ENCODE results near the gene EFNA4.

The EFNA4 gene

DNA sequence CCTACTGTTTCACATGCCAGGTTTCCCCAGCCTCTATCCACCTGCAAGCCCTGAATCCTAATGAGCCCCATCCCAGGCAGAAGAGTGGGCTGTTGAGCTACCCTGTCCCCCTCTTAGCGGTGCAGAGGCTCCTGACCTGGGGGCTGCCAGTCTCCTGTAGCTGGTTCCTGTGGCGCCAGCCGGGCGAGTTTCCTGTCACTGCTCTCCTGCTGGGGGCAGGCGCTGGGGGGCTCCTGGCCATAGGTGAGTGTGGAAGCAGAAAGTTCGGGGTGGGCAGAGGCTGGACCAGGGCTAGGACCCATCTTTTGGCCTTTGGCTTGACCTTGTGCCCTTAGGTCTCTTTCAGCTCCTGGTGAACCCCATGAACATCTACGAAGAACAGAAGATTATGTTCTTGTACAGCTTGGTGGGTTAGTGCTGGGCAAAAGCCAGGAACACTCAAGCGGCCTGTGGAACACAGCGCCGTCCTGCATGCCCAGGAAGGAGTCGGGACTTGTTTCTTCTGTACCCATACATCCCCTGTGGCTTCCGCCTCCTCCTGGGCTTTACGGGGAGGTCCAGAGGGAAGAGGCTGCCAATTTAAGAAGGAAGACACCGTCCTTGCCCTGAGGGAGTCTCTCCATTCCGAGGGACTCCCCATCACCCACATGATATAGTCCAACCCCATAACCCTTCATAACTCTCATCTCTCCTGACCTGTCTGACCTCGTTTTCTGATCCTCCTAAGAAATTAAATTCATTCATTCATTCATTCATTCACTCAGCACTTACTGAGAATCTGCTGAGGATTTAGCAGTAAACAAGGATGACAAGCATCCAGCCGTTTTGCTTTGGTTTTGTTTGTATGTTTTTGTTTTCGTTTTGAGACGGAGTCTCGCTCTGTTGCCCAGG lies 29.0 kb upstream of the EFNA4 start:
- DNase-seq, result no peak

DNA sequence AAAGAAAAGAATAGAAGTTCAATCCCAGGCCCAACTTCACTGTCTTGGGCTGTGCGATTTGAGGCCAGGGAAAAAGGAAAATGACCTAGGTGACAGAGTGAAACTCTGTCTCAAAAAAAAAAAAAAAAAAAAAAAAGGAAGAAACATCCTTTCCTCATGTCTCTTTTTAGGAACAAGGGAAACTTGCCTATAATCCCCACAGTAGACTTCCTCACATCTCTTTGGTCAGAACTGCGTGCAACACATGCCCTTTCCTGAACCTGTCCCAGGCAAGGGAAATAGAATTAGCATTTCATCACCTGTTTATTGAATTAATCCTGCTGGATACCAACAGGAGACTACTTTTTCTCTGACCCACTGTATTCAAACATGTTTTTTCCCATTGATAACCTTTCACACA lies 27.6 kb upstream of the EFNA4 start:
- DNase-seq, result no peak

DNA sequence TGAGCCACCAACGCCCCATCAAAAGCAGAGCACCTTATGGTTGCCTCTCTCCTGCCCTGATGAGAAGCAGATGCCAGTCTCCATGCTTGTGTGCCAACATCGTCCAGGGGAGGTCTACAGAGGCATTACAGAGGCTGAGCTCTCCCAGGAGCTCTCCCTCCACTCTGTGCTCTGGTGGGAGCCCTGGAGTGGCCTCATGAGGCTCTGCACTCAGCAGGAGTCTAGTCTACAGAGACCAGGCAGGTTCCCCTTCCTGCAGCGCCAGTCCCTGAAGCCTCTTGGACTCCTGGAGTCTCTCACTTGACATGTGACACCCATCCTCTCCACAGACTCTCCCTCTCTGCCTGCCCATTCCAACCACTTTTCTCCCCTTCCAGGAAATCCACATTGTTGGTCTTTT lies 26.5 kb upstream of the EFNA4 start:
- DNase-seq, result no peak

- no peak for DNase-seq
These were observed 25.6 kb upstream of the EFNA4 start for GRCh38 chr1:155037851-155038441.

DNA sequence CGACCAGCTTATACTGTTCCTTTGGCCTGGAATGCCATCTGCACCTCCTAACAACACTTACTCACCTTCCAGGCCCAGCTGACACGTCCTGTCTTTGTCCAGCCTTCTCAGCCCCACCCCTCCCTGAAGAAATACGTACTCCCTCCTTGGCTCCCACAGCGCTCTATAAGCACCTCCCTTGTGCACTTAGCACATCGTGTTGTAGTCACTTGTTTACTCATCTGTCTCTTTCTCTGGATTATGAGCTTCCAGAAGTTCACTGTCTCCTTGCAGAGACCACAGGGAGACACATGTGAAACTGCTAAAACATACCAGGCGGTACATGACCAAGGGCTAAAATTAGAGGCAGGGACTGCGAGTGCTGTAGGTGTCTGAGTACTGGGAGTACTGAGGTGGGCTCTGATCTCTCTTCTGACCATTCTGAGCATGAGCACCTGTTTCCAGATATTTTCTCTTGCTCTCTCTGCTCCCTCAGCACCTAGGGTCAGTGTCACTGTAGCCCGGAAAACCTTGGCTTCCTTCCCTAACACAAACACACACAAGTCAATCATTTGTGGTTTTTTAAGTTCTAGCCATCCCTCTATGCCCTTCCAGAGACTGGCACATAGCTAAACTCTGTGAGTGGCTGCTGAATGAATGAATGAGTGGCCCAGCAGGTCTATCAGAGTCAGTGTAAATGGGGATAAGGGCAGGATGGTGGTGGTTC lies 24.8 kb upstream of the EFNA4 start:
- DNase-seq, result no peak

DNA sequence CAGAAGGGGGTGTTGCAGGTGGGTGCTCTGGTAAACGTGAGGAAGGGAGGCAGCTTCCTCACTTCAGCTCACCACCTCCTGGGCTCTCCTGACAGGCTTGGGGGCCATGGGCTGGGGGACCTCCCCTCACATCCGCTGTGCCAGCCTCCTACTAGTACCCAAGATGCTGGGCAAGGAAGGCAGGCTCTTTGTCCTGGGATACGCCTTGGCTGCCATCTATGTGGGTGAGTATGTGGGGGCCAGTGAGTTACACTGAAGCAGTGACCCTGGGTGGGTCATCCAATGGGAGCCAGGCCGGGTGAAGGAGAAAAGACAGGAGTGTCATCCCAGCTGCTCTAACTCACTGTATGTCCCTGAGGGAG lies 24.3 kb upstream of the EFNA4 start:
- no peak for DNase-seq

- DNase-seq, result no peak
These were observed 23.0 kb upstream of the EFNA4 start for GRCh38 chr1:155040358-155041093.

GRCh38 chr1:155042789-155043188 lies 20.8 kb upstream of the EFNA4 start:
- DNase-seq, result no peak

DNA sequence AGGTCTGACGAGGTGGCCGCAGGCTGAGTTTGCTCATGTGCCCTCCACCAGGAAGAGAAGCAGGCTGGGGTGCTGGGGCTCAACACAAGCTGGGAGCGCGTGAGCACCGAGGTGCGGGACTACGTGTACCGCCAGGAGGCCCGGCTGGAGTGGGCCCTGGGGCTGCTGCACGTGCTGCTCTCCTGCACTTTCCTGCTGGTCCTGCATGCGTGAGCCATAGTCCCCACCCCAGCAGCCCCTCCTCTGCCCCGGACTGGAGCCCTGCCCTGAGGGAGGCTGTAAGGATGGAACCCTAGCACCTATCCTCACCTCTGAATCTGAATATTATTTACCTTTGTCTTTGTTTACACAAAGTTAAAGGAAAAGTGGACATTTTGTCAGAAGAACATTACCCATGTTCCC lies 20.2 kb upstream of the EFNA4 start:
- DNase-seq, result no peak

- DNase-seq, result no peak
These were observed 19.7 kb upstream of the EFNA4 start for GRCh38 chr1:155043793-155044192.

GRCh38 chr1:155044365-155044764 lies 19.2 kb upstream of the EFNA4 start:
- DNase-seq, result no peak

DNA sequence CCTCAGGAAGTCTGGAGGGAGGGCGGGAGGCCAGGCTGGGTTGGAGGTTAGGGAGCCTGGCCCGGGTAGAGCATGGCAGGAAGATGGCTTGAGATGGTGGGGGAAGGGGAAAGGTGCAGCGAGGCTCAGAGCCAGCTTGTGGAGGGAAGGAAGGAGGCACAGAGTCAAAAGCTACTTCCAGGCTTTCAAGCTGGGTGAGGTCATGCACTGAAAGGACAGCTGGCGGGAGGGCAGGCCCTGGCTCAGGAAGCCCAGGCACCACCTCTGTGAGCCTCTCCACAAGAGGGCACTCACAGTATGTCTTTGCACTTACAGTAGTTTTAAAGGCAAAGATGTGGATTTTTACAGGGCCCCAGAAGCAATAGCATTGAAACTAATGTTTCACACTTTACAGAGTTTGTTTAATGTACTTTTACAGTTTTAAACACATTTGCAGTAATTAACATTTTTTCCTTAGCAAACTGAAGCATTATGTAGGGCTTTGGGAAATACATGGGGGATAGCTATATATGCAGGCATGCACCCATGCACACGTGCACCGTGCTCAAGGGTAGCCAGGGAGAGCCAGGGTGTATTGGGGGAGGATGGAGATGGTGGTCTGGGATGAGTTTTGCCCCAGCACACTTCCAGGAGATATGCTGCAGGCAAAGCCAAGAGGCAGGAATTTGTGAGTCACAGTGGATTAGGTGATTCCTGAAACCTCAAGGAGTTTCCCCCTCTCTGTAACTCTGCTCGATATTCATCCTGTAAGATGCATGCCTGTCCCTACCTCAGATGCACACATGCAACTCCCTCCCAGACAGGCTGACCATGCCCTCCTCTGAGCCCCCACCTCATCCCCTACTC lies 18.5 kb upstream of the EFNA4 start:
- DNase-seq, result no peak

DNA sequence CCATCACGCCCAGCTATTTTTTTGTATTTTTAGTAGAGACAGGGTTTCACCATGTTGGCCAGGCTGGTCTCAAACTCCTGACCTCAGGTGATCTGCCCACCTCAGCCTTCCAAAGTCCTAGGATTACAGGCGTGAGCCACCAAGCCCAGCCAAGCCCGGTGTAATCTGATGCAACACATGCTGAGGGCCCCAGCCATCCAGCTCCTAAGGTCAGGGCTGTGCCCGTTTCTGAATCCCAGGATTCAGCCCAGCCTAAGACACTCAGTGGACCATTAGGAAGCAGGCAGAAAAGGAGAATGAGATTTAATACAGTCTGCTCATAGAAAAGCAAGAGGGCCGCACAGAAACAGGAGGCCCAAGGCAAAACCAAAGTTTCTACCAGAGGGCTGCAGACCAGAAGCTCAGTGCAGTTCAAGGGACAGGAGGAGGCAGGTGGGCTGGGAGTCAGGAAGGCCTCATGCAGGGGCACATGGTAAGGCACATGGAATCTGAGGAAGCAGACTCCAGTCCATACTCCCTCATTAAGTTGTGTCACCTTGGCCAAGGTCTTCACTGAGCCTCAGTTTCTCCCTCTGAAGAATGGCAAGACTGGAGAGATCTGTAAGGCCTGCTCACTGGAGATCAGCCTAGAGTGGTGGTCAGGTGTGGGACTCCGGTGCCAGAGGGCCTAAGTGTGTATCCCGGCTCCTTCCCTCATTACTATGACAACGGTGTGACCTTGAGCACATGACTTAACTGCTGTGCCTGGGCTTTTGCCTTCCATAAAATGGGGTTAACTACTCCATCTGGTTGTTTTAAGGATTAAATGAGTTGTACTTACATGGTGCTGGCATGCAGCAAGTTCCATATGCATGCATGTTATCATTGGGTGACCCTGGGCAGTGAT lies 14.8 kb upstream of the EFNA4 start:
- DNase-seq, result no peak

DNA sequence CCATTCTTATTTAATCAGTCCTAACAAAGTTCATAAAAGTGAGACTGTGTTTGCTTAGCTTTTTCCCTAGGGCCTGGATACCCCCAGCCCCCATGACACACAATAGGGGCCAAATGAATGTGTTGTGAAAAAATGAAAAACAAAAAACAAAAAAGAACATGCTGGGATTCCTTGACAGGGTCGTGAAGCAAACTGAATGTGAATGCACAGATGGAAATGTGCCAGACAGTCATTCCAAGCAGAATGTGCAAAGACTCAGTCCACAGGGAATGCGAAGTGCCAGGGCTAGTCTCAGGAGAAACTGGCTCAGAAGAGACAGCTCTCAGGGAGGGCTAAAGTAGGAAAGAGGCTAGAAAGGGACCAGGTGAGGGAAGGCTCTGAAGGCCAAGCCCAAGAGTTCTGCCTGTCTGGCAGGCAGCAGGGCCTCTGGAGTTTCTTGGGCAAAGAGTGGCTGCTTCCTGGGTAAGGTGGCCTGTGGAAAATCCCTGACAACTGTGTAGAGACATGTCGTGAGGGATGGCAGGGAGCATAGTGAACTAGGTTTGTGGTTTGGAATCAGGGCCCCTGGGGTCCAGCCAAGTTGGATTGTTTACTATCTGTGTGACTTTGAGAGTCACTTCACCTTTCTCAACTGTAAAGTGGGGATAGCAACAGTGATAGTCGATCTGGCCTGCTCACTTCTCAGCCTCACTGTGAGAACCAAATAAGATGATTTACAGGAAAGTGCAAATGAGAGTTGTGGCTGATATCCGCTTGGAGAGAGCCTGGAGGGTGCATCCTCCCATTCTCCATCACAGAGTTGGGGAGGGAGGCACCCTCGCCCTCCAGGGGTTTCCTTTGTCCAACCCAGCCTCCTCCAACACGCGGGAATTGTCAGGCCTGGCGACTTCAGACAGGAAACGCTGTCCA lies 13.6 kb upstream of the EFNA4 start:
- DNase-seq, result no peak

GRCh38 chr1:155050560-155051341 lies 12.8 kb upstream of the EFNA4 start, which contains the start of gene ADAM15:
TSS of gene ADAM15 (plus strand) at chr1:155051316. CDS start at chr1:155051387, 71 bp downstream.
- no peak for DNase-seq

DNA sequence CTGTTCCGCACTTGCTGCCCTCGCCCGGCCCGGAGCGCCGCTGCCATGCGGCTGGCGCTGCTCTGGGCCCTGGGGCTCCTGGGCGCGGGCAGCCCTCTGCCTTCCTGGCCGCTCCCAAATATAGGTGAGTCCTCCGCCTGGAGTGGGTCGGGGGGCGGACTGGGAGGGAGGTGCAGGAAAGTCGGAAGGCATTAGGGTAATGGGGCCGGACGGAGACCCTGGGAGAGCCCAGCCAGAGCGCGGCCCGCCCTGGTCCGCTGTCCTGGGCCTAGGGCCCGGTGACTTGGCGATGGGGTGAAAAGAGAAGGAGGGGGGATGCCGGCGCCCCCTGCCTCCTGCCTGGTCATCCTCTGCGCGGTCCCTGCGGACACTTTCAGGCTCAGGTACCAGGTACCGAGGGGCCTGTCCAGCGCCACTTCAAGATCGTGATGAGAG lies 12.2 kb upstream of the EFNA4 start:
- no peak for DNase-seq

DNA sequence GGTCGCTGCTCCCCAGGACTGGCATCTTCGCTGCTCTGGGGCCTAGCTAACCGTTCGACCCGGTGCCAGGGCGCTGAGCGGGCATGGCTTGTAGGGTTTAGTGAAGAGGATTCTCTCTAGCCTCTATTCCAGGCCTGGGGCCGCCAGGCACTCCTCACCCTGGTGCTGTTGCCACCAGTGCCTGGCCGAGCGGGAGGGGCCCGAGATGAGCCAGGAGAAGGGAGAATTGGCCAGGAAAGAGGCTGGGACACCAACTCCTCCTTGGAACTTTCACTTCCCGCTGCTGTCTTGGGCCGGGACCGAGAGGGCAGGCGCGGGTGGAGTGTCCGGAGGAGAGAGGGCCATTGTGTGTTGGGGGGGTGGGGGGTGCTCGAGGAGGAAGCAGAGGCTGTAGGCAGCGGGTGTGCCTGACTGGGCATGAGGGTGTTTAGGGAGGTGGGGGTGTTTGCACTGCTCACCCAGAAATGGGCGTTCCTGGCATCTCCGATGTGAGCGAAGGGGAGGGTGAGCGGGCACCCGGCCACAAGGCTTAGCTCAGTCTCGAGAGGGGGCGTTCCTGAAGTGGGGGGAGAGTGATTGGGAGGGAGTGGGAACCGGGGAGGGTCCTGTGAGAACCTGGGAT lies 11.7 kb upstream of the EFNA4 start:
- no peak for DNase-seq

Measured in NCI-H2081 treated with DMSO at 0.1 percent for 48 hours (cell line).